Rectal smooth muscle tissue (tissue), 1 donor: ENCODE results near the gene SERPINB5.

ENCODE experiments used
- H3K27ac ChIP-seq: one replicate; pipeline ENCODE4 v1.7.0; 2013; ENCODE audit warnings: low read depth, low read length, inconsistent platforms
- H3K27me3 ChIP-seq: one replicate; pipeline ENCODE4 v1.7.0; 2013; ENCODE audit warnings: low read length; ENCODE audit not compliant: control insufficient read depth, insufficient read depth
- H3K36me3 ChIP-seq: one replicate; pipeline ENCODE4 v1.7.0; 2013; ENCODE audit warnings: low read length; ENCODE audit not compliant: control insufficient read depth, insufficient read depth
- H3K4me1 ChIP-seq: one replicate; pipeline ENCODE4 v1.7.0; 2013; ENCODE audit warnings: low read length; ENCODE audit not compliant: control insufficient read depth, insufficient read depth
- H3K4me3 ChIP-seq: one replicate; pipeline ENCODE4 v1.7.0; 2013; ENCODE audit warnings: low read length
- H3K9ac ChIP-seq: one replicate; pipeline ENCODE4 v1.7.0; 2013; ENCODE audit warnings: low read length

The SERPINB5 gene

DNA sequence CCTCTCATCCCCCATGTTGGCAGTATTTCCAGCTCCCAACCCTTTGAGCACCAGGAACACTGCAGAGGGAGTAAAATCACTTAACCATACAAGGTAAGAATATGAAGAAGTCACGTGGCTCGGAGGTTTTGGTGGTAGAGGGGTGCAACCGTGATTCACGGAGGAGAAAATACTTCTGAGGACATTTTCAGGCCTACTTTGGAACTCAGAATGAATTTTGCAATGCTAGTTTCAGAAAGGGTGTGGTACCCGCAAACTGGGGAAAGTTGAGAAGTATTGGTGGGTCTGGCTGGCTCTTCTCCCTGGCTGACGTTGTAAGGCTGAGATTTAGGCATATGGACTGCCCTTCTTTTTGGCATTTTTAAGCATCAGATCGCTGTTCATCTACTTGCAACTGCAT is 442 bp downstream of the SERPINB5 start:
- Histone ChIP-seq H3K4me3 (no peak overlapping the region), H3K27ac (no peak overlapping the region), H3K36me3 (no peaks in the 10 kb centered on the region), H3K4me1 (no peaks in the 10 kb centered on the region), H3K9ac (no peak overlapping the region), H3K27me3 (no peaks in the 10 kb centered on the region)

DNA sequence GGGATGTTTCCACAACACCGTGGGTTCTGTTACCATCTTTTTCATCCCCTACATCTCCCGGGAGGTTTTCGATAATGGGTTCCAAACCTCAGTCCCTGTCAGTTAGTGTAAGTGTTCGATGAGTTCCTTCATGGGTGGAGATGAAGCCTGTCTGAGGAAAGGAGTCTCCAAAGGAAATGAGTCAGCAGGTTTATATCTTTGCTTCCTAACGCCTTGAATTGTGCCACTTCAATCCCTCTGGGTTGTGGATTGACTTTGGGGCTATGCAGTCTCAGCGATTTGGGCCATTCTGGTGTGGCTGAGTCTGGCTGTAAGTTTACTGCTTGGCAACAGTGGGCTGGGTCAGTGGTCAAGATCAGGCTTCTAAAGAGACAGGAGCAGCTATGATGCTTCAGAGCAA is 1.2 kb downstream of the SERPINB5 start:
- no peak overlapping the region for H3K9ac ChIP-seq
- no peak overlapping the region for H3K27ac ChIP-seq
- H3K36me3 ChIP-seq = no peaks in the 10 kb centered on the region
- H3K27me3 ChIP-seq = no peaks in the 10 kb centered on the region
- no peaks in the 10 kb centered on the region for H3K4me1 ChIP-seq
- H3K4me3 ChIP-seq = no peak overlapping the region

DNA sequence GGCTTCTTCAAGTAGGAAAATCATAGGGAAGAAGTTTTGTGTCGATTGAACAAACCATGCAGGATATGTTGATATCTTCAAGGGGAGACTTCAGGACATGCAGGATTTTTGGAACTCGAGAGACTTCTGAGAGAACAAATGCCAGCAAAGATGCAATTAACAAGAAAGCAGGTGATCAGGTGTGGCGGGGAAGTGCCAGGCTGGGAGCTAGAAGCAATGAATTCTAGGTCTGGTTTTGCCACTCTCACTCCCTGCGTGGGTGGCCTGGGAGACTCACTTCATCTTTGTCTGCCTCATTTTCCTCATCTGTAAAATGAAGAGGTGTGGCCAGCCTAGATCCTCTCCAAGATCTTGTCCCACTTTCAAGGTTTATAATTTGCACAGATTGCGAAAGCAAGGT is 3.1 kb downstream of the SERPINB5 start:
- no peak overlapping the region for H3K27ac ChIP-seq
- no peak overlapping the region for H3K9ac ChIP-seq
- H3K36me3 ChIP-seq = no peaks in the 10 kb centered on the region
- H3K4me3 ChIP-seq = no peak overlapping the region
- H3K4me1 ChIP-seq = no peaks in the 10 kb centered on the region
- H3K27me3 ChIP-seq = no peaks in the 10 kb centered on the region

DNA sequence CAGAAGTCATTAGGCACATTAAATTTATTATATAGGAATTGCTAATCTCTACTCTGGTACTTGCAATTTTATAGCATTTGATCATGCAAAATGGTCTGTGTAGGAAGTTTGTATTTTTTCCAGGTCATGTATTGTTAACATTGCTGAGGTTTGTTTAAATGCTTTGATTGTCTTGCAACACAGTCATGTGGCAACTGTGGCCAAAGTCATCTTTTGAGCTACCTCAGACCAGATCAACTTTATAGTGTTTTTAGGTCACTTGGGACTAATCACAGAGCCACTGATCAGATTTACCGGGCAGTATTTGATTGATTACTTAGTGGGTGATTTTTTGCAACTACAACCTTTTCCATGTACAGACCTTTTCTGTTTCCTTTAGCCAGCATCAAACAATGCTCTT is 3.7 kb downstream of the SERPINB5 start:
- no peak overlapping the region for H3K4me3 ChIP-seq
- no peaks in the 10 kb centered on the region for H3K36me3 ChIP-seq
- H3K4me1 ChIP-seq = no peaks in the 10 kb centered on the region
- no peak overlapping the region for H3K27ac ChIP-seq
- H3K9ac ChIP-seq = no peak overlapping the region
- no peaks in the 10 kb centered on the region for H3K27me3 ChIP-seq

GRCh38 chr18:63480915-63481314 is 4.2 kb downstream of the SERPINB5 start:
- no peak overlapping the region for H3K9ac ChIP-seq
- no peaks in the 10 kb centered on the region for H3K27me3 ChIP-seq
- no peak overlapping the region for H3K4me3 ChIP-seq
- no peaks in the 10 kb centered on the region for H3K36me3 ChIP-seq
- no peak overlapping the region for H3K27ac ChIP-seq
- H3K4me1 ChIP-seq = no peaks in the 10 kb centered on the region

DNA sequence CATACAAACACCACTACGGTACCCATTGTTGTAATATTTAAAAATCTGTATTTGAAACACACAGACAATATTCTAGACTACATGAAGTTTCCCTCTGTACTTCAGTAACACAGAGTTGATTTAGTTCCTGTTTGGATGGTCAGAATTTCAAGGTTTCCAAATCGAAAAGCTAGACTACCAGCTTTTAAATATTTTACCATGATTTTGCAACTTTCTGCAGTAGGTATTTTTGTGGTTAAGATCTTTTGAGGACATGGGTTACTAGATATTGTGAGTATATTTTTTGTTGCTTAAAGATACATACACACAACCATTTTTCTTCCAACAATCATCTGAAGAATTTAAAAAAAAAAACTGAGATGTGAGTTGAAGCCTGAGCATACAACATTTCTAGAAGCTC is 10.9 kb downstream of the SERPINB5 start:
- Histone ChIP-seq H3K27me3 (no peaks in the 10 kb centered on the region), H3K9ac (no peak overlapping the region), H3K4me1 (peaks cover 21% of the 10 kb centered on the region), H3K27ac (no peak overlapping the region), H3K36me3 (no peaks in the 10 kb centered on the region), H3K4me3 (no peak overlapping the region)

- H3K4me1 ChIP-seq = peaks cover 21% of the 10 kb centered on the region
- no peaks in the 10 kb centered on the region for H3K36me3 ChIP-seq
- no peak overlapping the region for H3K4me3 ChIP-seq
- H3K27me3 ChIP-seq = no peaks in the 10 kb centered on the region
- peak overlapping the region; percentile 7 for H3K27ac ChIP-seq
- H3K9ac ChIP-seq = no peak overlapping the region
Measured at GRCh38 chr18:63488160-63488559, 11.4 kb downstream of the SERPINB5 start.

- Histone ChIP-seq H3K27ac (no peak overlapping the region), H3K9ac (no peak overlapping the region), H3K36me3 (no peaks in the 10 kb centered on the region), H3K4me3 (no peak overlapping the region), H3K4me1 (peaks cover 16% of the 10 kb centered on the region), H3K27me3 (no peaks in the 10 kb centered on the region)
Measured at GRCh38 chr18:63492851-63493250, 16.1 kb downstream of the SERPINB5 start.

- H3K27me3 ChIP-seq = no peaks in the 10 kb centered on the region
- H3K36me3 ChIP-seq = no peaks in the 10 kb centered on the region
- H3K4me1 ChIP-seq = no peaks in the 10 kb centered on the region
- no peak overlapping the region for H3K4me3 ChIP-seq
- no peak overlapping the region for H3K9ac ChIP-seq
- H3K27ac ChIP-seq = no peak overlapping the region
Measured at GRCh38 chr18:63495675-63496074, 18.9 kb downstream of the SERPINB5 start.

DNA sequence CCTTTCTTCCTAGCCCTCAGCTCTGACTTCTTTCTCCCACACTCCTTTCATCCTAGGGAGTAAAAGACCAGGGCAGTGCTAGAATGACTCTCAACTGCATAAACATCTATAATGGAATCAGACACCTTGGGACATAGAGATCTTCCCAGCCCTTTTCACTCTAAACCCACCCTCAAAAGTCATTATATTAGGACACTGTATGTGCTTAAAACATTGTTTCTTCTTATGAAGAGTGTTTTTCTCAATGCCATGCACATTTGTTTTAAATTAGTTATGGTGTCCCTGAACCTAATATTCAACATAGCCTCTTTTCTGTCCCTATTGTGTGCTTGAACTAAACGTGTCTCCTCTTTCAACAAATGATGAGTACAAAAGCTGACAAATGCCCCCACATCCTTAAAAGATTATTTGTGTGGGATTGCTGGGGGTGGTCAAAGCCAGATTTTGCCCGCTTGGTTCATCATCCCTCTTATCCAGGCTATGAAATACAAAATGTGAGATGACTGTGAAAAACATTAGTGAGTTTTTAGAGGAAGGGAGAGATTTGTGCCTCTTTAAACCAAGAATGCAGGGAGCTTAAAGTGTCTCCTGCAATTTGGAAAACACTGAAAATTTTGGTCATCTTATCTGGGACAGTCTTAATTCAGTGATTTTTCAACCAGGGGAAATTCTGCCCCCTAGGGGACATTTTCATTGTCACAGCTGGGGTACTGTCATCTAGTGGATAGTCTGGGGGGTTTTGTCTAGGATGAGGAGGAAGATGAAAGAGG is 29.0 kb downstream of the SERPINB5 start:
- no peaks in the 10 kb centered on the region for H3K27me3 ChIP-seq
- H3K4me1 ChIP-seq = no peaks in the 10 kb centered on the region
- H3K27ac ChIP-seq = no peak overlapping the region
- no peak overlapping the region for H3K9ac ChIP-seq
- no peaks in the 10 kb centered on the region for H3K36me3 ChIP-seq
- no peak overlapping the region for H3K4me3 ChIP-seq

- Histone ChIP-seq H3K9ac (no peak overlapping the region), H3K27ac (no peak overlapping the region), H3K27me3 (no peaks in the 10 kb centered on the region), H3K4me3 (no peak overlapping the region), H3K4me1 (no peaks in the 10 kb centered on the region), H3K36me3 (no peaks in the 10 kb centered on the region)
Measured at GRCh38 chr18:63506336-63506646, 29.5 kb downstream of the SERPINB5 start.

DNA sequence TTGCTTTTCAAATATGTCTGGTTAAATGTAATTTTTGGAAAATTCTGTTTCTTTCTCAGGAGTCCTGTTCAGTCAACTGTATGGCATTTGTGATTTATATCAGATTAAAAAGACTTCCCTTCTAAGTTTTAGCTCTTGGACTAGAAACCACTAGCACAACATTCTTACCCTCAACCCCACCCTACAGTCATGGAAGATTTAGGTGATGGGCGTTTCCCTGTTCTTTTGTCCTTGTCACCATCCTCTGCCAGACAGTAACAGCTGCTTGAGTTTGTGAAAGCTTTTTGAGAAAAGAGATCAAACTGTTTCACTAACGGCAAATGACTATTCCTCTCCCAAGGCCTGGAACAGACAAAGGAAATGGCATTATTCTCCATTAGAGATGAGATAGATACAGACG is 31.8 kb downstream of the SERPINB5 start:
- H3K4me1 ChIP-seq = no peaks in the 10 kb centered on the region
- H3K27ac ChIP-seq = no peak overlapping the region
- H3K27me3 ChIP-seq = no peaks in the 10 kb centered on the region
- no peak overlapping the region for H3K9ac ChIP-seq
- H3K36me3 ChIP-seq = no peaks in the 10 kb centered on the region
- H3K4me3 ChIP-seq = no peak overlapping the region

DNA sequence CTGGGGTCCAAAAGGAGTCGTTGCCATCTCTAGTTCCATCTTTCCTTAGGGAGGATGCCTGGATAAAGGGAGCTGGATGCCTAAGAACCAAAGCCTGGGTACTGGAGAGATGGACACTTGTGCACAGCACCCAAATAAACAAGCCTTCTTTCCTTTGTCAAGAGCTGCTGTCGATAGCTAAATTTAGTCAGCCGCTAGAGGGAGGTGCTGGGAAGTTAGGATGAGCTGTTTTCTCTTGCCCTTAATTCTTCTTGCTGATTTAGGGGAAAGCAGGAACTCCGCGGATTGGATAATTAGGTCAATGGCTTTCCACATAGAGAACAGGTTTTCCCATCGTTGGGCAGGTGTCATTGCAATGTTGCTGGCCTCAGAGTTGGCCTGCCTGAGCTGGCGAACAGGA is 34.5 kb downstream of the SERPINB5 start:
- no peak overlapping the region for H3K27ac ChIP-seq
- H3K4me3 ChIP-seq = no peak overlapping the region

More for the DNA sequence above, 34.5 kb downstream of the SERPINB5 start:
- Histone ChIP-seq H3K36me3 (no peaks in the 10 kb centered on the region), H3K27me3 (no peaks in the 10 kb centered on the region), H3K4me1 (no peaks in the 10 kb centered on the region), H3K9ac (no peak overlapping the region)
